ENCODE results near the gene BCL2L12. TPM values are rescaled to one million over a fixed set of nuclear protein-coding genes. Genes with fewer than 3 reads are reported as not detected.
A peak's percentile ranks its signal among the peaks of the same experiment; 100 is the strongest.

The BCL2L12 gene
- total RNA-seq, 1 donor from 2014 or later, result 11.5 TPM

GRCh38 chr19:49658566-49659442 lies 6.9 kb upstream of the BCL2L12 start:
- DNase-seq (no peak), ATAC-seq (no peak)
- intact Hi-C loops (cut with micrococcal nuclease), result no loop called here

GRCh38 chr19:49660338-49660961 lies 5.3 kb upstream of the BCL2L12 start:
- no peak for DNase-seq
- intact Hi-C loops (cut with micrococcal nuclease), result no loop called here
- ATAC-seq, result no peak

DNA sequence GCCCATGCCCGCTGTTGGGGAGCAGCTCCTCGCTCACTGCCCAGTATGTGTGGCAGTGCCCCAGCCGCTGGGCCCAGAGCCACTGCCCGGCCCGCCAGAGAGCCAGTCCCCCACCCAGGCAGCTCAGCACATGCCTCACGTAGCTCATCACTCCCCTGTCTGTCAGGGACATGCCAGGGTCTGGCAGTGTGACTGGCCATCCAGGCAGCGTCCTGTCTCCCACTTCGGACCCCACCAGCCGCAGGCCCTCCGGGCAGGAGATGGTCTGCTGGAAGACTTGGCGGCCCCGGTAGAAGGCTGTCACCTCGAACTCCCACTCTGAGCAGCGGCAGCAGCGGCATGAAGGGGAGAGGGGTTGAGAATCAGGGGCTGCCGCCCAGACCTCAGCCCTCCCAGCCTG lies 3.7 kb upstream of the BCL2L12 start:
- DNase-seq, result no peak
- no peak for ATAC-seq
- intact Hi-C loops (cut with micrococcal nuclease), result no loop called here

DNA sequence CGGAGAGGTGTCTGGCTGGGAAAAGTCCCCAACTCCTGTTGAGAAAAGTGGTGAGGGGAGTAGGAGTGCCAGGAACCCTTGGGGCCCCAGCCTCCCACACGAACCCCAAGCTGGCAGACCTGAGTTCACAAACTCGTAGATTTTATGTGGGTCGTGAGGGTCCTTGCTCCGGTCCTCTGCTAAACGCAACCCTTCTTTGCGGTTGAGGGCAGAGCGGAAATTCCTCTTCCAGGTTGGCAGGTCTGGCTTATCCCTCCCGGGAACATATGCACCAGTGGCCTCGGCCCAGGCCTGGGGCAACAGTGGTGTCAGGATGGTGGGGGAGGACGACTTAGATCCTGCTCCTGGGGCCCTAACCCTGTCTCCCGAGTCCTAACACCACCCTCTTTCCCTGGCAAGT lies 2.5 kb upstream of the BCL2L12 start:
- no peak for ATAC-seq
- intact Hi-C loops (cut with micrococcal nuclease), result no loop called here
- no peak for DNase-seq

DNA sequence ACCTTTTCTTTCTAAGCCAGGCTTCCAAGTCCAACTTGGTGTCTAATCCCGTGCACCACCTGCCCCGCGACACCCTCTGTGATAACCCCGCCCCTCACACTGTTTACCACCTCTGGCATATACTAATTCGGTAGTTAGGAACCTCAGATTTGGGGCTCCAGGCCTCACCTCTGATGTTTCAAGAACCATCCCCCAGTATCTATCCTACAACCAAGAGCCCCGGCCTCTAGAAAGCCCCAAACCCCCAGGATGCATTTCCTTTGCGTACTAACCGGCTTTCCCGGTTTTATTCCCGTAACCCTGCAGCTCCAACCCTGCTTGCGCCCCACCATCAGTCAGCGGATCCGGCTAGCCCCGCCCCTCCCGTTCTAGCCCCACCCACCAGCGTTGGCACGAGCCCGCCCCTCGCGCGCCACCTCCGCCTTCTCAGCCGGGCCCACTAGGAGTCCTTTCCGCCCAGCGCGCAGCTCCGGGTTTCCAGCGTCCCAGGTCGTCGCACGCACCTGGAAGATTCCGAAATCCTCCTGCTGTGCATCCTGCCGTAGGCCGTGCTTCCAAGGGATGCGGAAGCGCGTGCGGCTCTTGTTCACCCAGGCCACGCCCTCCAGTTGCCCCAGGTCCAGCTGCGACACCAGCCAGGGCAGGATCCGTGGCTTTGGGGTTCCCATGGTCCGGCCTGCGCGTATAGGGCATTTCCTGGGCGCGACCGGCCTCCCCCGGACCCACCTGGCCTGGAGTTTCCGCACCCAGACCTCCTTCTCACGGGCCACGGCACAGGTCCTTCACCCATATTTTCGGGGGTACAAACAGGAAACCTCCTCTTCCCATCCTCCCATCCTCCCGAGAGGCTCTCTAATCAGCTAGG lies 1.3 kb upstream of the BCL2L12 start:
- peak; percentile 84 for ATAC-seq
- intact Hi-C loops (cut with micrococcal nuclease), result no loop called here
- DNase-seq, result peak; percentile 93

DNA sequence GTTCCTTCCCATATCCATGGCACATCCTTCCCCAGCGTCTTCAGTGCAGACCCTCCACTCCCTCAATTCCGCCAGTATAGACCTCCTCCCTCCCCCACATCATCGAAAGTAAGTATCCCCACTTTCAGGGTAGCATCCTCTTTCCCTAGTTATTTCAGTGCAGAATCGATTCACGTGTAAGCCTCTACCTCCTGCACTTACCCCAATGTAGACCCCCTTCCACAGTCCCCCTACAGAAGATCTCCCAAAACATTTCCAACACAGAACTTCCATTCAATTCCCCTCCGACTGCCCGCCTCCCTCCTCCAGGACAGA lies 740 bp upstream of the BCL2L12 start:
- DNase-seq (no peak), ATAC-seq (no peak)
- intact Hi-C loops (cut with micrococcal nuclease), result no loop called here

DNA sequence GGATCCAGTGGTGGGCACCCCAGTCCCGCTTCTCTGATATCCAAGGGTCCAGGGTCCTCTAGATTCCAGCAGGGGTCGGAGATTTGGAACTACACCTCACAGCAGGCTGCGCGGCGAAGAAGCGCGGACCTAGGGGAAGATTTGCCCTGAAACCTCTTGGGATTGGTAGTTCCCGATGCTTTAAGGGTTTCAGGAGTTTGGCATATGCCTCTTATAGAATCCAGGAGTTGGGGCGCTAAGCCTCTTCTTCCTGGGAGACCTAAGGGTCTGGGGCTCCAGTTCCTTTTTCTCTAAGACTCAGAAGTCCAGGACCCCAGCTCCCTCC lies 349 bp downstream of the BCL2L12 start:
- DNase-seq, result no peak
- ATAC-seq, result no peak
- intact Hi-C loops (cut with micrococcal nuclease), result no loop called here

DNA sequence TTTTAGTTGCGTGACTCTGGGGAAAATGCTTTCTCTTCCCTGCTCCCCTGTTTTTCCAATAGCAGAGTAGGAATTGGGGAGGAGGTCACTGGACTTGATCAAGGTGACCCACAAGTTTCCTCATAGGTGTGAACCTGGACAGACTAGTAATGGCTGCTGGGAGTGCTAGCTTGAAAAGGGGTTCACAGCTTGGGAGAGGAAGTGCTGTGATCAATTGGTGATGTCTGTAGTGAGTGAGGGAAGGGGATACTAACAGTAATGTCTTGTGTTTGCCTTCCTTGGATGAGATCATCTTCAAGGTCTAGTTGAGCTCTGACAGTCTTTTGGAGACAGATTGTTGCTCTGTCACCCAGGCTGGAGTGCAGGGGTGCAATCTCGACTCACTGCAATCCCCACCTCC lies 1.7 kb downstream of the BCL2L12 start:
- no peak for ATAC-seq
- intact Hi-C loops (cut with micrococcal nuclease), result no loop called here
- DNase-seq, result no peak

- intact Hi-C loops (cut with micrococcal nuclease), result no loop called here
- no peak for ATAC-seq
Measured at GRCh38 chr19:49669516-49669915, 3.8 kb downstream of the BCL2L12 start.

DNA sequence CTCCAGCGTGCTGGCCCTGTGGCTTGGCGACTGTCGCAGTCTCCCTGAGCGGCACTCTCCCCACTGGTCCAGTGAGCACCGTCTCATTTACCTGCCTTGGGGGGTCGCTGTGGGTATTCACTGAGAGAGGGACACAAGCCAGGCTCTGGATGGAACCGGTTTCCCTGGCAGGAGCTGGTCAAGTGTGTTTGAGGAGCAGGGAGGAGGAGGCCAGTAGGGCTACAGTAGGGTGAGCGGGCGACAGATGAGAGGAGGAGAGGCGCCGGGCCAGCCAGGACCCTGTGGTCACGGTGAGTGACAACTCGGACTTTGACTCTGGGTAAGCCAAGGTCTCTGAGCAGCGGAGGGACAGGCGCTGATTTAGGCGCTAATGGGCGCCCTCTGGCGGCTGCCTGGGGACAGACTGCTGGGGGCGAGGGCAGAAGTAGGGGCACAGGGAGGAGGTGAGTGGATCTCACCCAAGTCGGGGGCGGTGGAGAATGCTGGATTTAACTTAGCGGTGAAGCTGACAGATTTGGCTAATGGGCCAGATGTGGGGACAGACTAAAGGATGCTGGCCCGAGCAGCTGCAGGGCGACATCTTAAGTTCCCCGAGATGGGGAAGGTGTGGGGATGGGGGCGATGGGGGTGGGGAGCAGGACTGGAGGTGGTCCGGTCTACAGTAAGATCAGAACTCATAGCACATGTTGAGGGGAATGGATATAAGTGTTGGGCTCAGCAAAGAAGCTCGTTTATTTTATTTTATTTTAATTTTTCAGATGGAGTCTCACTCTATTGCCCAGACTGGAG lies 6.6 kb downstream of the BCL2L12 start:
- ATAC-seq (no peak), DNase-seq (peak; percentile 85)

More at GRCh38 chr19:49669516-49669915, 3.8 kb downstream of the BCL2L12 start:
- DNase-seq, result no peak

DNA sequence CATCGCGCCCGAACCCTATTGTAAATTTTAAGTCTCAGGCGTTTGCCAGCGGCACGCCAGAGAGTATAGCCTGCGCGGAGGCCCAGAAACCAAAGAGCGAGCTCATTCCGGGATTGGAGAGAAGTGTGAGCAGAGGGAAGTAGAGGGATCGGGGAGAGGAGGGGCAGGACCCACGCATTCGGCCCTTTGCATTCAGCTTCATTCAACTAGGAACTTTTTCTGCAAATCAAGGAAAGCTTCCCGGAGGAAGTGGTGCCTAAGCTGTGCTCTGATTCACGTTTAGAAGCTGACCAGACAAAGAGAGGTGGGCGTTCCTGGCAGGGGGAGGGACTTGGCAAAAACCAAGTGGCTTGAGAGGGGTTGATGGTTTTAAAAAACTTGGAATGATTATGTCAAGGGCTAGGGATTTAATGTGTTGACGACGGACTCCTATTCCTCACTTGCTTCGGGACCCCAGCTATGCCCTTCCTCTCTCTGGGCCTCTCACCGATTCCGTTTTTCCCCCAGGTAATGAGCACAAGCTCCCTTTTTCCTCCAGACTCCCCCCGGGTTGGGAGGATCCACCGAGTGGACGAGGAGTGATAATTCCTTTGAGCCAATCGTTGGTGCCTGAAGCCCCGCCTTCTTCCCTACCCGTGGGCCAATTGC lies 10.5 kb downstream of the BCL2L12 start:
- peak; percentile 54 for ATAC-seq

More for the DNA sequence above, 6.6 kb downstream of the BCL2L12 start:
- intact Hi-C loops (cut with micrococcal nuclease), result no loop called here

GRCh38 chr19:49676784-49677230 lies 11.1 kb downstream of the BCL2L12 start:
- intact Hi-C loops (cut with micrococcal nuclease), result no loop called here
- ATAC-seq, result peak; percentile 85
- DNase-seq, result peak; percentile 100

More for the DNA sequence above, 10.5 kb downstream of the BCL2L12 start:
- intact Hi-C loops (cut with micrococcal nuclease), result no loop called here
- peak; percentile 84 for DNase-seq

DNA sequence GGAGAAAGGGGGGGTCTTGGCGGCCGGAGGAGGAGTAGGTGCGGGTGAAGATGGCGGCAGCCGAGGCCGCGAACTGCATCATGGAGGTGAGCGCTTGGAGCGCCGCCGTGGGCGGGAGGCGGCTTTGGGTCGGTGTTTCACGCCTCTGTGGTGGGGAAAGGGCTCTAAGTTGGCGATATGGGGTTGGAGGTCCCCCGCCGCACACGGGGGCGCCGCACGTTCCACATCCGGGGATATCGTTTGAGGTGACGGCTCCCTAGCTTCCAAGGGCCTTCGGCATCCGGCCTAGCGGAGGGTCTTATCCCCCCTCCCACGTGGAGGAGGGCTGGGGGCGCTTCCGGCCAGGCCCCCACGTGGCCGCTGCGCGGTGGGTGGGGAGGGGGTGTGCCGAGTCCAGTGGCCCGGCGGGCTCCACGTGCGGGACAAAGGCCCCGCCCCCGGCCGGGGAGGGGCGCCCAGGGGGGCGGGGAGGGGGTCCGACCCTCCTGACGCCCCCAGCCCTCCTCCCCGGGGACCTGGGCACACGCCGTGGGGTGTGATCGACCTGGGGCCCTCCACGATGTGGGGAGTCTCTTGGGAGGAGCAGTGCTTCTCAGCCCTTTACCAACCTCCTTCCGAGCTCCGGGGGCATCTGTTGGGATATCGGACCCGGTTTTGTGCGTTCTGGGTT lies 11.6 kb downstream of the BCL2L12 start, which contains the start of gene PRMT1:
Gene PRMT1, plus strand, starts transcription at position 41 of the 670 bp plus-strand sequence. Its CDS starts 10 bp downstream, at position 51.
- intact Hi-C loops (cut with micrococcal nuclease), result no loop called here
- DNase-seq, result peak; percentile 67
- peak; percentile 3 for ATAC-seq

DNA sequence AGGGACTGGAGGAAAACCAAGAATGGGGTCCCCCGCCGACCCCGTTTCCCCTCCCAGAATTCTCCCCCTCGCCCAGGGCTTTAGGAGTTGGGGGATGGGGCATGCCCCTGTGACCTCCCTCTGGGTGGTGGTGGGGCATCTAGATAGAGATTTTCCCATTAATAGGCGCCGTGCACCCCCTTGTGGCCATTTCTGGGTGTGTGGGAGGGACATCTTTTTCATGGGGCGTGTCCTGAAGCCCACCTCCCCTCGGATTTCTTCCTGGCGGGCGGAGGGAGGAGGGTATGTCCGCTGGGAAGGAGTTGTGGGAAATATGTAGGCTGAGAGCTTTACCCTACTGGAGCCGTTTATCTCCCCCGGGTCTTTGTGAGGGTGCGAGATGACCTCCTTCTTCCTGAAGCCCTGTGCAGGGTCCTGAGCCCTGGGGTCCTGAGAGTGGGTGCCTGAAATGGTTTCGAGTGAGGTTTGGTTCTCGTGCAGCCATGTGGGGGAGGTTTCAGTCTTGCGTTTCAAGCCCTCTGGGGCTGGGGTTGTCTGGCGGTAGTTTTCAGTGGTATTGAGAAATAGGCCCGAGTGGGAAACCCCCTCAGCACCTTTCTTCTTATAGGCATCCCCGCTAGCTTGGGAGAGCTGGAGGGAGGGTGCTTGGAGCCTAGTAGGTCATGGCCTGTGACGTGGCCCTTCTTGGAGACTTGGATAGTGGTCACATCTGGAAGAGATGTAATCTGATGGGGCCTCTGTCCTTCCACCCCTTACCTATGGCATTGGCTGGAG lies 12.4 kb downstream of the BCL2L12 start:
- ATAC-seq (no peak), DNase-seq (peak; percentile 83)
- intact Hi-C loops (cut with micrococcal nuclease), result no loop called here

- DNase-seq (no peak), ATAC-seq (no peak)
- intact Hi-C loops (cut with micrococcal nuclease), result no loop called here
Measured at GRCh38 chr19:49678985-49679770, 13.4 kb downstream of the BCL2L12 start.

GRCh38 chr19:49679771-49680413 lies 14.2 kb downstream of the BCL2L12 start:
- ATAC-seq, result no peak
- intact Hi-C loops (cut with micrococcal nuclease), result no loop called here

More at GRCh38 chr19:49679771-49680413, 14.2 kb downstream of the BCL2L12 start:
- DNase-seq, result peak; percentile 30

Data from left ventricle myocardium superior (tissue), 1 donor.